Measurements from ENCODE around the gene TEX264.

The TEX264 gene

GRCh38 chr3:51696954-51697353, 25.9 kb downstream of the TEX264 start:
- DNase-seq (ENCODE audit: low read depth): no peak

- no peak for DNase-seq (ENCODE audit: low read depth)
Observed at GRCh38 chr3:51698209-51698608, 27.2 kb downstream of the TEX264 start.

- no peak for DNase-seq (ENCODE audit: low read depth)
Observed at GRCh38 chr3:51700403-51700802, 29.4 kb downstream of the TEX264 start.

GRCh38 chr3:51702156-51702555, 31.1 kb downstream of the TEX264 start:
- DNase-seq (ENCODE audit: low read depth): no peak

- no peak for DNase-seq (ENCODE audit: low read depth)
Observed at GRCh38 chr3:51703068-51703760, 32.2 kb downstream of the TEX264 start.

GRCh38 chr3:51703761-51704510, 32.9 kb downstream of the TEX264 start:
- DNase-seq (ENCODE audit: low read depth): no peak

GRCh38 chr3:51704511-51704950, 33.5 kb downstream of the TEX264 start:
- DNase-seq (ENCODE audit: low read depth): no peak

- no peak for DNase-seq (ENCODE audit: low read depth)
Observed at GRCh38 chr3:51705276-51706020, 34.4 kb downstream of the TEX264 start.

GRCh38 chr3:51706021-51706485, 35.0 kb downstream of the TEX264 start:
- DNase-seq (ENCODE audit: low read depth): no peak

- peak; percentile 81 for DNase-seq (ENCODE audit: low read depth)
Observed at GRCh38 chr3:51706788-51707731, 36.0 kb downstream of the TEX264 start, which contains the start of gene GRM2. TSS of gene GRM2 (plus strand) at chr3:51707068. CDS start at chr3:51708984, 1,916 bp downstream.

- no peak for DNase-seq (ENCODE audit: low read depth)
Observed at GRCh38 chr3:51708216-51708845, 37.3 kb downstream of the TEX264 start.

GRCh38 chr3:51709004-51709420, 38.0 kb downstream of the TEX264 start:
- no peak for DNase-seq (ENCODE audit: low read depth)

- no peak for DNase-seq (ENCODE audit: low read depth)
Observed at GRCh38 chr3:51709675-51710074, 38.6 kb downstream of the TEX264 start.

- DNase-seq (ENCODE audit: low read depth): no peak
Observed at GRCh38 chr3:51710631-51711351, 39.7 kb downstream of the TEX264 start.

- no peak for DNase-seq (ENCODE audit: low read depth)
Observed at GRCh38 chr3:51711352-51712037, 40.4 kb downstream of the TEX264 start.

- no peak for DNase-seq (ENCODE audit: low read depth)
Observed at GRCh38 chr3:51712038-51712420, 41.0 kb downstream of the TEX264 start.

- no peak for DNase-seq (ENCODE audit: low read depth)
Observed at GRCh38 chr3:51712511-51712931, 41.5 kb downstream of the TEX264 start.

GRCh38 chr3:51712963-51713362, 41.9 kb downstream of the TEX264 start:
- DNase-seq (ENCODE audit: low read depth): no peak

GRCh38 chr3:51715231-51715976, 44.4 kb downstream of the TEX264 start:
- DNase-seq (ENCODE audit: low read depth): no peak

Measured in amniotic epithelial cell (primary cell).